GM12878 (cell line): Measurements from ENCODE around the gene ICA1. TPM values are rescaled to one million over a fixed set of nuclear protein-coding genes. Genes with fewer than 3 reads are reported as not detected.

Experiments used
- ATAC-seq: fragments of 200-7000 bp; cut with Tn5 transposase; 3 replicates; pipeline ENCODE4 v1.9.1; 2020; ENCODE audit warnings: mild to moderate bottlenecking, moderate library complexity
- BruUV-seq: library from RNA; stranded (reverse); fragments of 400-500 nt; replicated peaks from 2 replicates; lab custom pipeline; 2021; lab: Mats Ljungman, UMichigan
- CTCF ChIA-PET: fragments of 300-600 bp; sonication (Branson Sonifier 250); formaldehyde crosslinking; extraction: SDS; loops from one replicate; lab custom pipeline; 2021; ENCODE audit warnings: inconsistent platforms; lab: Yijun Ruan, JAX
- POLR2A ChIA-PET: fragments of 350-600 bp; formaldehyde crosslinking; extraction: SDS; loops from one replicate; lab custom pipeline; 2021; ENCODE audit warnings: inconsistent platforms; lab: Charles Lee
- RAD21 ChIA-PET: fragments of 300-600 bp; sonication (Branson Sonifier 250); formaldehyde crosslinking; loops from one replicate; lab custom pipeline; 2023; ENCODE audit warnings: antibody characterized with exemption; ENCODE audit not compliant: unreplicated experiment; lab: Charles Lee
- SMC1A ChIA-PET: fragments of 300-600 bp; sonication (Branson Sonifier 250); formaldehyde crosslinking; loops from one replicate; lab custom pipeline; 2023; ENCODE audit not compliant: unreplicated experiment, uncharacterized antibody; lab: Charles Lee
- DNase-seq: peaks from one replicate; pipeline ENCODE4 v3.0.0-alpha.2; 2011; ENCODE audit warnings: low read depth, low spot score
- FAIRE-seq: peaks from 3 replicates; lab custom pipeline; 2011; peaks lifted over from hg19 to GRCh38; lab: Jason Lieb, UNC
- H2AFZ ChIP-seq: 2 replicates; pipeline ENCODE4 v1.6.0; 2011; ENCODE audit warnings: low read depth, low read length, control low read depth; ENCODE audit not compliant: control insufficient read depth
- H3K27ac ChIP-seq: 2 replicates; pipeline ENCODE4 v1.5.1; 2011; ENCODE audit warnings: control low read depth; ENCODE audit not compliant: control insufficient read depth, insufficient read depth
- H3K27me3 ChIP-seq, 2 experiments: replicated peaks in 1 of 2; 2 replicates each; pipeline versions ENCODE4 v1.6.0 to v1.6.1; 2011; ENCODE audit warnings: low read length in 1 of 2; ENCODE audit not compliant: control insufficient read depth in 2 of 2, insufficient read depth in 2 of 2
- H3K36me3 ChIP-seq, 2 experiments: 2 replicates each; pipeline ENCODE4 v1.5.1; 2011; ENCODE audit warnings: low read length in 1 of 2; ENCODE audit not compliant: control insufficient read depth in 2 of 2, insufficient read depth in 2 of 2
- H3K4me1 ChIP-seq: 2 replicates; pipeline ENCODE4 v1.6.1; 2011; ENCODE audit warnings: mild to moderate bottlenecking, low read length, moderate library complexity, mixed read lengths; ENCODE audit not compliant: control insufficient read depth, insufficient read depth
- H3K4me2 ChIP-seq: 2 replicates; pipeline ENCODE4 v1.6.0; 2011; ENCODE audit warnings: control low read depth; ENCODE audit not compliant: control insufficient read depth, insufficient read depth
- H3K4me3 ChIP-seq: fragments of 200-600 bp; sonication (generic); 2 replicates; pipeline ENCODE4 v1.5.1; 2016
- H3K79me2 ChIP-seq: 2 replicates; pipeline ENCODE4 v1.6.0; 2011; ENCODE audit warnings: low read length; ENCODE audit not compliant: control insufficient read depth, insufficient read depth
- H3K9ac ChIP-seq: 2 replicates; pipeline ENCODE4 v1.8.0; 2011; ENCODE audit warnings: low read length, control low read depth, mixed read lengths; ENCODE audit not compliant: control insufficient read depth, insufficient read depth
- H3K9me3 ChIP-seq: replicated peaks from 3 replicates; pipeline ENCODE4 v1.5.1; 2011; ENCODE audit warnings: mild to moderate bottlenecking, low read length; ENCODE audit not compliant: control insufficient read depth, insufficient read depth
- H4K20me1 ChIP-seq: 2 replicates; pipeline ENCODE4 v1.6.0; 2011; ENCODE audit not compliant: control insufficient read depth, insufficient read depth
- ATF2 ChIP-seq: IDR thresholded peaks from 2 replicates; pipeline ENCODE4 v1.6.1; 2012; ENCODE audit warnings: low read length, inconsistent platforms
- BHLHE40 ChIP-seq, 2 experiments: fragments of 450-650 bp in 1 of 2; IDR thresholded peaks; 2 replicates each; pipeline ENCODE4 v1.6.1; 2011 to 2017; ENCODE audit warnings: low read depth in 2 of 2, borderline replicate concordance in 1 of 2, improper control_type of control experiment in 1 of 2, low read length in 1 of 2, mild to moderate bottlenecking in 1 of 2
- BRCA1 ChIP-seq: IDR thresholded peaks from 2 replicates; pipeline ENCODE4 v1.6.1; 2011; ENCODE audit warnings: low read depth, low read length, improper control_type of control experiment
- CREB1 ChIP-seq: IDR thresholded peaks from 2 replicates; pipeline ENCODE4 v1.6.1; 2012; ENCODE audit warnings: low read depth, mild to moderate bottlenecking, inconsistent platforms
- HDAC6 ChIP-seq: fragments of 200-600 bp; sonication (generic); IDR thresholded peaks from one replicate; pipeline ENCODE4 v1.8.0; 2017; ENCODE audit warnings: antibody characterized with exemption; ENCODE audit not compliant: unreplicated experiment
- MAX ChIP-seq: IDR thresholded peaks from 2 replicates; pipeline ENCODE4 v1.6.1; 2012; ENCODE audit warnings: low read depth, low read length, improper control_type of control experiment
- MEF2A ChIP-seq: IDR thresholded peaks from 2 replicates; pipeline ENCODE4 v1.6.1; 2011; ENCODE audit warnings: low read depth, mild to moderate bottlenecking, low read length, moderate library complexity; ENCODE audit not compliant: insufficient read depth
- MYB ChIP-seq: fragments of 150-350 bp; IDR thresholded peaks from 2 replicates; pipeline ENCODE4 v1.6.1; 2014; ENCODE audit warnings: mild to moderate bottlenecking, low read depth, low read length, borderline replicate concordance
- NFYA ChIP-seq: IDR thresholded peaks from 2 replicates; pipeline ENCODE4 v1.6.1; 2011; ENCODE audit warnings: low read depth, mild to moderate bottlenecking, low read length, improper control_type of control experiment, borderline replicate concordance
- POLR2A ChIP-seq: IDR thresholded peaks from 2 replicates; pipeline ENCODE4 v1.6.1; 2011; ENCODE audit warnings: low read depth, mild to moderate bottlenecking, low read length
- PRDM15 ChIP-seq: fragments of 450-650 bp; formaldehyde crosslinking; IDR thresholded peaks from 2 replicates; pipeline ENCODE4 v1.4.0; 2020; ENCODE audit warnings: mild to moderate bottlenecking, moderate library complexity
- RELB ChIP-seq: fragments of 450-650 bp; IDR thresholded peaks from 2 replicates; pipeline ENCODE4 v1.6.1; 2017; ENCODE audit warnings: low read depth, mild to moderate bottlenecking, moderate library complexity
- SP1 ChIP-seq: IDR thresholded peaks from one replicate; pipeline ENCODE4 v1.6.1; 2011; ENCODE audit warnings: low read depth, low read length
- SREBF1 ChIP-seq: IDR thresholded peaks from 2 replicates; pipeline ENCODE4 v1.6.1; 2012; ENCODE audit warnings: mild to moderate bottlenecking, low read length
- SRF ChIP-seq, 2 experiments: IDR thresholded peaks; 2 replicates each; pipeline ENCODE4 v1.6.1; 2011; ENCODE audit warnings: low read depth in 2 of 2, low read length in 2 of 2, mild to moderate bottlenecking in 1 of 2, moderate library complexity in 1 of 2
- ZSCAN29 ChIP-seq: fragments of 450-650 bp; IDR thresholded peaks from 2 replicates; pipeline ENCODE4 v1.6.1; 2017; ENCODE audit warnings: mild to moderate bottlenecking, moderate library complexity
- WGBS: methylation state at CpG from one replicate; pipeline ENCODE4 v1.1.6; 2016; ENCODE audit warnings: low lambda C conversion rate; ENCODE audit not compliant: insufficient replicate concordance, insufficient coverage; ENCODE audit errors: missing lambda C conversion rate; 5-methylcytosine and 5-hydroxymethylcytosine counted together
- in situ Hi-C: fragments of 300-500 bp; cut with MboI; formaldehyde crosslinking; loops from 9 replicates; pipeline ENCODE4 v1.14.3; 2018; ENCODE audit warnings: mixed read lengths
- intact Hi-C: fragments of 100-400 bp; cut with micrococcal nuclease; formaldehyde crosslinking; loops from one replicate; pipeline ENCODE4 v1.14.2; 2022; ENCODE audit not compliant: unreplicated experiment
- polyA plus RNA-seq, 11 experiments: library from polyadenylated mRNA; depleted of rRNA in 4 of 11; unstranded in 6 of 11; stranded (reverse) in 5 of 11; fragments of >200 nt; fragmentation: Nextera tagmentation in 4 of 11; fragmentation: Illumina TruSeq in 1 of 11; extraction: Ambion mirVana in 4 of 11; extraction: Trizol in 1 of 11; gene quantifications; 1 replicate in 1 of 11; 2 replicates in 10 of 11; pipeline versions ENCODE4 v1.2.1 to v1.2.3, GENCODE V29; 2011 to 2016; ENCODE audit warnings: inconsistent platforms in 2 of 11, missing spikeins in 2 of 11, low read depth in 1 of 11
- total RNA-seq, 4 experiments: library from RNA; depleted of rRNA in 3 of 4; stranded (reverse); fragments of >200 nt in 3 of 4; fragmentation: Illumina TruSeq in 1 of 4; extraction: Trizol in 1 of 4; gene quantifications; 2 replicates each; pipeline versions ENCODE4 v1.2.1 to v1.2.3, GENCODE V29; 2013 to 2021

Gene ICA1
- total and polyA plus RNA-seq, 10 of the 15 experiments (the other 5 are each of a cell fraction or from before 2014, with no cell fraction given): 1.3 to 35.1 (median 3.3) TPM

- TF ChIP-seq NFYA: no peak
- no peak for TF ChIP-seq BRCA1
- TF ChIP-seq SRF (IDR thresholded peaks at IDR 0.05; ENCODE audit: low read depth in 2 of 2, low read length in 2 of 2): no peak
- TF ChIP-seq BHLHE40 (IDR thresholded peaks at IDR 0.05; ENCODE audit: borderline replicate concordance in 1 of 2, low read depth in 2 of 2, low read length in 1 of 2): no peak
- TF ChIP-seq MAX: no peak
- TF ChIP-seq ATF2: no peak
- TF ChIP-seq SREBF1: no peak
- no peak for TF ChIP-seq CREB1
These were observed 6.0 kb downstream of the ICA1 start (continued) for GRCh38 chr7:8255680-8256655.

GRCh38 chr7:8254667-8255066, 7.3 kb downstream of the ICA1 start:
- no peak for ATAC-seq
- no peak for TF ChIP-seq POLR2A
- TF ChIP-seq SP1: no peak
- TF ChIP-seq PRDM15 (CRISPR knock-in tag): no peak
- TF ChIP-seq HDAC6: no peak
- no peak for TF ChIP-seq MEF2A
- TF ChIP-seq ZSCAN29: no peak
- TF ChIP-seq MYB: no peak
- TF ChIP-seq RELB: no peak

More at GRCh38 chr7:8254667-8255066, 7.3 kb downstream of the ICA1 start:
- Histone ChIP-seq H3K79me2 (no peaks in the 10 kb centered on the region), H3K4me1 (no peaks in the 10 kb centered on the region), H2AFZ (no peak overlapping the region), H3K4me3 (no peak overlapping the region), H3K9ac (no peak overlapping the region), H3K9me3 (no peaks in the 10 kb centered on the region; the same call in 2 of the 3 replicates), H4K20me1 (no peaks in the 10 kb centered on the region), H3K27me3 (no peaks in the 10 kb centered on the region; a peak in 1 of 4 replicates), H3K27ac (no peak overlapping the region), H3K36me3 (no peaks in the 10 kb centered on the region), H3K4me2 (no peak overlapping the region)
- intact Hi-C loops: no loop called here
- FAIRE-seq: no peak
- WGBS: 34% methylated on average over 3 of the region's 3 CpGs
- BruUV-seq: no TSS peak
- RAD21 ChIA-PET: no interaction called here
- in situ Hi-C loops: no loop called here
- CTCF ChIA-PET: interaction anchor here (0.6 kb wide), 1 partner anchor 15 kb away, joined by 3 read pairs; no protein-coding TSS in a partner anchor
- POLR2A ChIA-PET: no interaction called here
- DNase-seq: no peak
- SMC1A ChIA-PET: no interaction called here
